Liver (tissue), 9 donors: ENCODE data around the gene MDM2. TPM values are rescaled to one million over a fixed set of nuclear protein-coding genes. Genes with fewer than 3 reads are reported as not detected.
A peak's percentile ranks its signal among the peaks of the same experiment; 100 is the strongest.

Source experiments
- DNase-seq: peaks from one replicate; pipeline ENCODE4 v3.0.0-alpha.2; 2017; ENCODE audit warnings: low spot score
- H3K27ac ChIP-seq, 2 donors: one replicate each; pipeline ENCODE4 v1.7.0; 2013; ENCODE audit warnings: inconsistent platforms in 2 of 2, low read length in 2 of 2, control low read depth in 1 of 2, low read depth in 1 of 2, mild to moderate bottlenecking in 1 of 2
- H3K27me3 ChIP-seq, 4 donors: one replicate each; pipeline versions ENCODE4 v1.6.1 to v1.7.0; 2013; ENCODE audit warnings: low read length in 3 of 4, inconsistent platforms in 1 of 4, mild to moderate bottlenecking in 1 of 4, moderate library complexity in 1 of 4; ENCODE audit not compliant: control insufficient read depth in 4 of 4, insufficient read depth in 4 of 4
- H3K36me3 ChIP-seq, 4 donors: one replicate each; pipeline versions ENCODE4 v1.6.1 to v1.7.0; 2013; ENCODE audit warnings: low read length in 3 of 4, mild to moderate bottlenecking in 3 of 4, low read depth in 1 of 4, moderate library complexity in 1 of 4; ENCODE audit not compliant: control insufficient read depth in 4 of 4, insufficient read depth in 3 of 4
- H3K4me1 ChIP-seq, 4 donors: one replicate each; pipeline versions ENCODE4 v1.6.1 to v1.7.0; 2013; ENCODE audit warnings: low read length in 3 of 4, mild to moderate bottlenecking in 3 of 4, moderate library complexity in 1 of 4; ENCODE audit not compliant: control insufficient read depth in 4 of 4, insufficient read depth in 4 of 4
- H3K4me3 ChIP-seq, 3 donors: one replicate each; pipeline versions ENCODE4 v1.6.1 to v1.7.0; 2013; ENCODE audit warnings: low read length in 3 of 3, control low read depth in 1 of 3, low read depth in 1 of 3, mild to moderate bottlenecking in 1 of 3
- H3K9ac ChIP-seq, 2 donors: one replicate each; pipeline ENCODE4 v1.7.0; 2013; ENCODE audit warnings: low read length in 2 of 2, mild to moderate bottlenecking in 2 of 2, moderate library complexity in 2 of 2, control low read depth in 1 of 2, low read depth in 1 of 2
- H3K9me3 ChIP-seq, 4 donors: one replicate each; pipeline versions ENCODE4 v1.6.1 to v1.7.0; 2013; ENCODE audit warnings: low read length in 3 of 4; ENCODE audit not compliant: control insufficient read depth in 4 of 4
- CTCF ChIP-seq: fragments of 150-350 bp; IDR thresholded peaks from 2 replicates; pipeline ENCODE4 v1.5.1; 2017; ENCODE audit warnings: improper control_type of control experiment, low read depth, low read length; ENCODE audit not compliant: missing input control
- EGR1 ChIP-seq, 2 donors: IDR thresholded peaks; 2 replicates each; pipeline ENCODE4 v1.6.1; 2016 to 2018; ENCODE audit warnings: antibody characterized with exemption in 2 of 2, low read depth in 2 of 2
- FOXA1 ChIP-seq: IDR thresholded peaks from 2 replicates; pipeline ENCODE4 v1.6.1; 2016; ENCODE audit warnings: antibody characterized with exemption
- HNF4A ChIP-seq, 2 donors: conservative IDR thresholded peaks; 2 replicates each; pipeline ENCODE4 v1.6.1; 2016; ENCODE audit warnings: antibody characterized with exemption in 2 of 2, mild to moderate bottlenecking in 2 of 2
- MAX ChIP-seq: IDR thresholded peaks from 2 replicates; pipeline ENCODE4 v1.6.1; 2016; ENCODE audit warnings: antibody characterized with exemption
- NR2F2 ChIP-seq: IDR thresholded peaks from 2 replicates; pipeline ENCODE4 v1.6.1; 2016; ENCODE audit warnings: antibody characterized with exemption
- REST ChIP-seq: IDR thresholded peaks from 2 replicates; pipeline ENCODE4 v1.6.1; 2016; ENCODE audit warnings: antibody characterized with exemption, mild to moderate bottlenecking
- SP1 ChIP-seq: IDR thresholded peaks from 2 replicates; pipeline ENCODE4 v1.6.1; 2018; ENCODE audit warnings: antibody characterized with exemption, mild to moderate bottlenecking
- TAF1 ChIP-seq: conservative IDR thresholded peaks from 2 replicates; pipeline ENCODE4 v1.6.1; 2016; ENCODE audit warnings: antibody characterized with exemption, mild to moderate bottlenecking
- YY1 ChIP-seq: IDR thresholded peaks from 2 replicates; pipeline ENCODE4 v1.6.1; 2016; ENCODE audit warnings: antibody characterized with exemption, mild to moderate bottlenecking
- ZBTB33 ChIP-seq: IDR thresholded peaks from 2 replicates; pipeline ENCODE4 v1.6.1; 2016; ENCODE audit warnings: antibody characterized with exemption
- WGBS: extraction: QIAGEN DNeasy Blood & Tissue Kit; methylation state at CpG from one replicate; pipeline ENCODE4 v1.1.7; 2013; 5-methylcytosine and 5-hydroxymethylcytosine counted together
- polyA plus RNA-seq, 2 donors: library from polyadenylated mRNA; stranded (reverse) in 1 of 2; unstranded in 1 of 2; fragments of 200-250 nt in 1 of 2; fragments of >200 nt in 1 of 2; fragmentation: Nextera tagmentation in 1 of 2; extraction: Ambion mirVana in 1 of 2; gene quantifications; one replicate each; pipeline versions ENCODE4 v1.2.1 to v1.2.3, GENCODE V29; 2013 to 2015
- total RNA-seq, 2 donors: library from RNA; depleted of rRNA; stranded (reverse); fragments of >200 nt; gene quantifications; one replicate each; pipeline ENCODE4 v1.2.3, GENCODE V29; 2014
- donor health status: healthy.
- donor health status: healthy.
- donor health status: healthy.
- donor health status: healthy.
- donor health status: healthy.

MDM2 gene
- total and polyA plus RNA-seq, 4 donors = 10.1 to 69.4 (median 36.9) TPM

GRCh38 chr12:68814490-68815231, 6.7 kb downstream of the MDM2 start:
- peak; percentile 82 for TF ChIP-seq REST
- no peak for TF ChIP-seq NR2F2
- no peak for TF ChIP-seq HNF4A (conservative IDR thresholded peaks at IDR 0.05)
- no peak for TF ChIP-seq MAX
- no peak for TF ChIP-seq YY1
- TF ChIP-seq ZBTB33 = no peak
- TF ChIP-seq TAF1 = no peak
- no peak for TF ChIP-seq EGR1 (IDR thresholded peaks at IDR 0.05; ENCODE audit: low read depth in 2 of 2)
- peaks cover 16 to 42% (median 36%) of the 10 kb centered on the region in 4 donors for H3K36me3 ChIP-seq

GRCh38 chr12:68815232-68815927, 7.4 kb downstream of the MDM2 start:
- H3K4me3 ChIP-seq = no peak overlapping the region

More at GRCh38 chr12:68814490-68815231, 6.7 kb downstream of the MDM2 start:
- WGBS = 85% methylated on average over 3 of the region's 3 CpGs
- H3K27me3 ChIP-seq = no peaks in the 10 kb centered on the region
- no peak overlapping the region for H3K4me3 ChIP-seq
- H3K9ac ChIP-seq = peak overlapping the region in 1 of 2 donors; percentile 22
- no peak for DNase-seq
- H3K9me3 ChIP-seq = no peaks in the 10 kb centered on the region
- peaks cover 2 to 7% (median 4%) of the 10 kb centered on the region in 4 donors for H3K4me1 ChIP-seq
- H3K27ac ChIP-seq = no peak overlapping the region

More at GRCh38 chr12:68815232-68815927, 7.4 kb downstream of the MDM2 start:
- no peak overlapping the region for H3K27ac ChIP-seq
- TF ChIP-seq SP1 (no peak), CTCF (no peak), FOXA1 (no peak), HNF4A (conservative IDR thresholded peaks at IDR 0.05) (no peak)
- WGBS = 84% methylated on average over 5 of the region's 5 CpGs
- DNase-seq = no peak
- no peaks in the 10 kb centered on the region for H3K27me3 ChIP-seq
- peaks cover 15 to 46% (median 38%) of the 10 kb centered on the region in 4 donors for H3K36me3 ChIP-seq
- H3K9ac ChIP-seq = peak overlapping the region in 1 of 2 donors; percentile 22
- H3K4me1 ChIP-seq = peaks cover 2 to 7% (median 4%) of the 10 kb centered on the region in 4 donors
- no peaks in the 10 kb centered on the region for H3K9me3 ChIP-seq
